HG03520 (cell line): ENCODE measurements around the gene PYGM.

Experiments used
- ATAC-seq: cut with Tn5 transposase; IDR thresholded peaks from one replicate; pipeline ENCODE4 v1.9.1; 2021; ENCODE audit warnings: mild to moderate bottlenecking, moderate library complexity; ENCODE audit not compliant: unreplicated experiment

Gene PYGM

DNA sequence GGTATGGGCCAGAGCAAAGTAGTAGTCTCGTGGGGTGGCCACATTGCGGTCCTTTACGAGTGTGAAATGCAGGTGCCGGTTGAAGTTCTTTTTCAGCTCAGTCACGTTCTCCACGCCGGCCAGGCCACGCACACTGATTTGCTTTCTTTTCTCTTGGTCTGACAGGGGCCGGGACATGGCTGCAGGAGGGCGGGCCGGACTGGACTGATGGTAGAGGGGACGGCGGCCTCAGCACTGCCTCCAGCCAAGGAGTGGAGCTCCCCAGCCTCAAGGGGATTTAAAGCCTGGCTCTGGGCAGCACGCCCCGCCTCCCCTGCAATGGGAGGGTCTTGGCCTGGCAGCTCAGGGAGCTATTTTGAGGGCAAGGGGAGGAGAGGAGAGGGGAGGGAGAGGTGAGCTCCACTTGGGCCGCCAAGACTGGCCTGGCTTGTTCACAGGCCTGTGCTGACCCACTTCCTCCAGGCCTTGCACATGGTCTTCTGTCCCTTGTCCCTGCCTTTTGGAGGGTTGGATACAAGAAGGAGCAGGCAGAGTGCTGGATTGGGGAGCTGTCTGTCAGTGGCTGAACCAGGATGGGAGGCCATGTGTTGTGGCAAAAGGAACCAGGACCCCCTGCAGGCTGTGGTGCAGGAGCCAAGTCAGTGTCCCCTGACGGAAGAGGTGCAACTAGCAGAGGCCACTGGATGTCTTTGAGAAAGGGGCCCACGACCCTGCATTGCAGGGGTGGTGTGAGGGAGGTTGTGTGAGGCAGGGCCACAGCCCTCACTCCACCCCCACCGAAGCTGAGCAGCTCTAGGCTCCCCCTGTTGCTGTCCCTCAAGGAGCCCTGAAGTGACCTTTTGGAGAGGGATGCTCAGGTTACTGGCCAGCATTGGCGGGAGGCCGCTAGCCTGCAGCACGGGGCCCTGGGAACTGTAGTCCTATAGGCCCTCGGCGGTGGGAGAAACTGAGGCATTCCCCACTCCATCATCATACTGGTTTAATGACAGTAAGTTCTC, at the start of gene PYGM:
Gene PYGM (minus strand): TSS at position 253 of the 998 bp plus-strand sequence. CDS start 76 bp downstream, at position 177.
- ATAC-seq = no peak

DNA sequence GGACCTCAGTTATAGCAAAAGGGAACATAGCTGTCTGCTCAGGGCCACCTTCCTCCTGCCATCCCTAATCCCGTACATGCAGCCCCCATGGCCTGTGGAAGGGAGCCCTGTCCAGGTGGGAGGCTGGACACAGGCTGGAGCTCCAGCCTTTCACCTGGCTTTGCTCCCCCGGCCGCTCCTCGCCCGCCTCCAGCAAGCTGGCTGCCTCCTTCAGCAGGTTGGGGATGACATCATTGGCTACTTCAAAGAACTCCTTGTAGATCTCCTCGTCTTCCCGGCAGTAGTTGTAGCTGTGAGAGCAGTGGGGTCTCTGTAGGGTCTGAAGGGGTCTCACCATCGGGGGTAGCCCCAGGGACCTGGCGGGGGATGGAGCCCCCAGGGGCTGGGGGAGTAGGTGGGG, 45.7 kb upstream of the PYGM start:
- no peak for ATAC-seq

DNA sequence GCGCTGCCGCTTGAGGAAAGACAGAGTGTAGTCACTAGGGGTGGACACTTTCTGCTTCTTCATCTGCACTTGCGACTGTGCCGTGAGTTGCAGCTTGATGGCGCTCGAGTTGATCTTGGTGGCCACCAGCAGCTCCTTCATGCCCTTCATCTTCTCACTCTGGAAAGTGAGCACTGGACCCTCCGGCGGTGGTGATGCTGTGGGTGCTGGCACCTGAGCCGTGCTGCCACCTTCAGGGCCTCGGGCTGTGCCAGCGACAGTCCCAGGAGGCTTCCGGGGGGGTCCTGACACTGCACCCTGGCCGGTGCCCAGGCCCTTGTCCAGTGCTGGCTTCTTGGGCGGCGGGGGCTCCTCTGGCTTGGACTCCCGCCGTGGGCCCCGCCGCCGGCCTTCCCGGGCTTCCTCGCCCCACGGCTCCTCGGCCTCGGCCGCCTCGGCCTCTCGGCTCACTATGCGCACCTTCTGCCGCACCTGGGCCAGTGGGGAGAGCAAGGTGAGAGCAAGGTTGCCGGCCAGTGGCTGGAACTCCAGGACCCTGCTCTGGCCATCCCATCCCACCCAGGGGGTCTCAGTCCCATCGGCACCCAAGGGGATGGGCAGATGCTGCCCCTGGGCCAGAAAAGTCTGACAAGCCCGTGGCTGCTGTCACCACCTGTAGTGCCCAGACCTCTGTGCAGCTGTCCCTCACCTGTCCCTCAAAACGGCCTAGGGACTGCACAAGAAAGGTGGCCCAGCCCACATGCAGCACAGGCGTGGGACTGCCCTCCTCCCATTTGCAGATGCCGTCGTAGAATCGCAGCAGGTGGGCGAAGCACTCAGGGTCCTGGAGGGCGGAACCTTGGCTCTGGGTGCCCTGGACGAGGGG, 44.8 kb upstream of the PYGM start:
- ATAC-seq = no peak

DNA sequence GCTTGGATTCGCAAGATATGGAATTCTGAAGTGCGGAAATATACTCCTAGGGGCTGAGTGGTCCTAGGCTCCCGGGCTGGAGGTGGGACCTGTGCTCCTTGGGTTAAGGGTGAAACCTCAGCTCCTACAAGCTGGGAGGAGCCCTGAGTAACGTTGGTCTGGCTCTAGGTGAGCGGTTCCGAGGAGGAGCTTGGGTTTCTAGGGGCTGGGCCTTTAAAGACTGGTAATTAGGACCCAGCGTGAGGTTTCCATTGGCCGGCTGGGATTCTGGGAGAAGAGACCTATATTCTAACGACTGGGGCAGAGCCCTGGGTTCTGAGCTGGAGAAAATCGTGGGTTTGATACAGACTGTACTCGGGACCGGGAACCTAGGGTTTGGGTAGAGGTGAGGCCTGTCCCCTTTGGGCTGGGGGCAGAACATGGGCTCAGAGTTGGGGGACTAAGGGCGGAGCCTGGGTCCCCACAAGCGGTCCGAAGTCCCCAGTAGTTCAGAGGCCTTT, 44.1 kb upstream of the PYGM start:
- no peak for ATAC-seq

DNA sequence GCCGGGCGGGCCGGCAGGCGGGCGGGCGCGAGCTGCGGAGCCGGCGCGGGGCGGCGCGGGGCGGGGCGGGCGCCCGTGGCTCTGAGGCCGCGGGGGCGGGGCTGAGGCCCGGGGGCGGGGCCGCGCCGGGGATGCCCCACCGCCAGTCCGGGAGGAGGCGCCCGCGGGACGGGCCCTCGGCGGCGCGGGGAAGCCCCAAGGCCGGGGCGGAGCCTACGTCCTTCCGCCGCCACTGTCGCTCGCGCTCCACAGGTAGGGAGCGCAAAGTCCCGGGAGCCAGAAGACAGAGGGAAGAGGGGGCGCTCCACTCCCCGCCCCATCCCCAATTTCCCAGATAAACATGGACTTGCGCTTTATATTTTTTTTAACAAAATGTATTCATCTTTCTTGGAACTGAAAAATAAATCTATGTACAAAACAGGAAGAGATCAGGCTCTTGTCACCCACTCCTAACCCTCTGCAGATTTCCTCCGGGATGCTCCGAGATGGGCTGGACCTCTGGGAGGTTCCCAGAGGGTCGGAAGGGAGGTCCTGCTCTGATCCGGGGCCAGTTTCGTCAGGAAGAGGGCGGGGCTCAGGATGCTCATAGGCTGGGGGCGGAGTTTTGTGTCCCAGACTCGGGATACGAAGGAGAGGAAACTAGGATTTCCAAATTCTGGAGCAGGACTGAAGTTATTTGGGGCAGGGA, 43.5 kb upstream of the PYGM start, which contains the start of gene MAP4K2:
Gene MAP4K2 (minus strand): TSS at position 57 of the 688 bp plus-strand sequence. CDS start 65 bp downstream, outside the sequence.
- ATAC-seq = no peak

DNA sequence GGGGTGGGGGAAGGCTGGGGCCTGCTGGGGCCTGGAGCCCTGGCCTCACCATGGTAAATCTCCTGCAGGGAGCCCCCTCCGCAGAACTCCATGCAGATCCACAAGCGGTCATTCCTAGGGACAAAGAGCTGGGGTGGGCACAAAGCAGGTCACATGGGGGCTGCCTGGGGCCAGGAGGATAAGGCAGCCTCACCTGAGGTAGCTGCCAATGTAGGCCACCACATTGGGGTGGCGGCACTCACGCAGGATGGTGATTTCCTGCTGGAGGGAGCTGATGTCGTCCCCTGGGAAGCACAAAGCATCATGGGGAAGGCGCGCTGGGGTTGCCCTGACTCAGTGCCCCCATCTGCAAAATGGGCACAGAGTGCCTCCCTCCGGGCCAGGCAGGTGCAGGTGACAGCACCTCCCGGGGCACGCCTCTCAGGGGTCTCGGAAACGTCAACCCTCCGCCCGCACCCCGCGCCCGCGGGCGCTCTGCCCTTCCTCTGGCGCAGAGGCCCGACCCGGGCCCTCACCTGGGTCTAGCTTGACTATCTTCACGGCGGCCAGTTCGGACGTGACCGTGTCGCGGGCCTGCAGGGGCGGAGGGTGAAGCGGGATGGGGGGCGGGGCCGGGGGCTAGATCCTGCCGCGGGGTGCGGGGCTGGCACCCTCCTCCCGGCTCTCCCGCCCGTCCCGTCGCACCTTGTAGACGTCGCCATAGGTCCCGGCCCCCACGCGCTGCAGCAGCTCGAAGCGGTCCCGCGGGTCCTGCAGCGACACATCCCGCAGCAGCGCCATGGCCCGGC, 42.8 kb upstream of the PYGM start:
- ATAC-seq = no peak

DNA sequence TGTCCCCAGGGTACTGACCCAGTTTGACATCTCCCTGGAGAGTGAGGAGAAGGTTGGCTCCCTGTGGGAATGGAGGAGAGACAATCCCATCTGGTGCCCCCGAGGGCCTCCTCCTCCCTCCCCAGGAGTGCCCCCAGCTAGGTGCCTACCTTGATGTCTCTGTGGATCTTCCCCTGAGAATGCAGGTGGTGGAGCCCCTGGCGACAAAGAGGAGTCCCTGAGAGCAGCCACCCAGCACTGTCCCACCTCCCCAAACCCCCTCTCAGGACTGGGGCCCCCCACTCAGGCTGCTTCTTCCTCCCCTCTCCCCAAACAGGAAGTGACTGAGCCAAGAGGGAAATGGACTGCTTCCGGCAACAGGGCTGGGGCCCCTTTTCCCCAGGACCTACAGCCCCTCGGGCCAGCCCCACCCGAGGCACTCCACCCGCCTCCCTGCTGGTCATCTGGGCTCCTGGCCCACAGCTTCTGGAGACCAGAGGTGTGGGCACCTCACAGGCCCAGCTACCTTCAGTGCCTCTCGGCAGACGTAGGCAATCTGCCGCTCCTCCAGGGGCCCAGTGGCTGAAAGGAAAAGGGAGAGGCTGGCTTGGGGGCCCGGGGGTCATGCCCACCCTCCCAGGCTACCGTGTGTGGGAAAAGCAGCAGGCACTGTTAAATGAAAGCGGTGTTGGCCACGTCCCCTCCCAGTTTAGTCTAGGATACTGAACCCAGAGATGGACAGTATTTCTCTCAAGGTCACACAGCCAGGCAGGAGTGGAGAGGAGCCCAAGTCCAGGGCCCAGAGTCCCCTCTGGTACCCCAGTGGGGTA, 42.0 kb upstream of the PYGM start:
- ATAC-seq = no peak

DNA sequence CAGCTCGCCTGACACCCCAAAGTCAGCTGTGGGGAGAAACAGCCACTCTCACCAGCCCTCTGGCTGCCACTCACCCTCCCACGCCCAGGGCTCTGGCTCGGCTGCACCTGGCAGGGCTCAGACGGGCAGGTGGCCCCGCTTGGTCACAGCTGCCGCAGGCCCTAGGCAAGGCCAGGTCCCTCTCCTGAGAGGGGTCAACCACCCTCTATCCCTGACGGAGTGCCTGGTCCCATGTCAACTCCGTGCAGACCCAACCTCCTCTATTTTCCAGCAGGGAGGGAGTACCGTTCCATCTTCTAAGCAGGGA, 41.3 kb upstream of the PYGM start:
- ATAC-seq = no peak

DNA sequence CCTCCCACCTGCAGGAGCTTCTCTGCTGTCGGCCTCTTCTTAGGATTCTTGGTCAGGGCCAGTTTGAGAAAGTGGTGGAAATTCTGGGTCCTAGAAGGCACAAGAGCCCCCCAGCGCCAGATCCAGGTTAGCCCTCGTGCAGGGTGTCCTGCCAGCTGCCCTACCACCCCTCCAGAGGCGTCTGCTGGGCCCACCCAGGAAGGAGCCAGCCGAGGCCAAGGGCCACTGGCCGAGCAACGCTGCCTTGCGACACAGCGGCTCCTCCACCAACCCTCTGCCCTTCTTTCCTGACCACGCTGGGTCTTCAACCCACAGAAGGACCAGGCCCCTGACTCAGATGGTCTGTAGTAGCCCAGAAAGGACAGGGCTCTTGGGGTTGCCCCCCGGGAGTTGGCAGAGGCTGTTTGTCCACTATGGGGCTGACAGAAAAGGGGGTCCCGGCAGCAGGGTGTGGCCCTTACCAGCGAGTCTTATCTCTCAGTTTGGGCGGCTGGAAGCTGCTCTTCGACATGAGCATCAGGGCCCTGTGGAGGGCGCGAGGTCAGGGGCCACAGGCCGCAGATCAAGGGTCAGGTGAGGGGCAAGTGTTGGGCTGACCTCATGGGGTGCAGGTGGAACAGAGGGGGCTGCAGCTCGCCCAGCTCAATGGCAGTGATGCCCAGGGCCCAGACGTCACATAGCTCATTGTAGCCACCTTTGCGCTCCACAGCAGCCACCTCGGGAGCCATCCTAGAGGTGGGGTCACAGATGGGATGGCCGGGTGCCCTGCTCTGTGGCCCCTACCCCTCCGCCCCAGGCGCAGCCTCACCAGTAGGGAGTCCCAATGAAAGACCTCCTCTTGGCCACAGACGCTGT, 40.8 kb upstream of the PYGM start:
- ATAC-seq = no peak

DNA sequence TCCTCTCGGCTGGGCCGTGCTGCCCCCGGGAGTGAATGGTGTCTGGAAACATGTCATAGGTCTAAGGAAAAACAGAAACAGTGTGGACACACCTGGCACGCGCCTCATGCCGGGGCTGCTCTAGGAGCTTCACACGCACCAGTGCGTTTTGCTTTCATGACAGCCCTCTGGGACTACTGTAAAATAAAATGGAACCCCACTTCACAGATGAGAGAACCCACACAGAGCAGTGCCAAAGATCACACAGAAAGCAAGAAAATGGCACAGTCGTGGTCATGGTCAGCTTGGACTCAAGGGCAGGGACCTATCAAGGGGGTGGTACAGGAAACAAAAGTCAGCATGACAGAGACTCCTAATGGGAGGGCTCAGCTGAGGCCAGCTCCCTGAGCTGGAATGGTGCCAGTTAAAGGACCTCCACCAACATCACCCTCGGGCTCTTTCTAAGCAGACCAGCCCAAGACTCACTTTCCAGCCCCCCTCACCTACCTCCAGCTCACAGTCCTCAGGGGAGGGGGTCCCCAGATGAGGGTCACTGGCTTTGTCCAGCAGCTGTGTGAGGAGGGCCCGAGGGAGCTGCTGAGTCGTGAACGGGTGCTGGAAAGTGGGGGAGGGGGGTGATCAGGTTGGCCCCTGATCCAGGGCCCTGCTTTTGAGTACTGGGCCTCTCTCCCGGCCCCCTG, 40.0 kb upstream of the PYGM start:
- ATAC-seq = no peak

DNA sequence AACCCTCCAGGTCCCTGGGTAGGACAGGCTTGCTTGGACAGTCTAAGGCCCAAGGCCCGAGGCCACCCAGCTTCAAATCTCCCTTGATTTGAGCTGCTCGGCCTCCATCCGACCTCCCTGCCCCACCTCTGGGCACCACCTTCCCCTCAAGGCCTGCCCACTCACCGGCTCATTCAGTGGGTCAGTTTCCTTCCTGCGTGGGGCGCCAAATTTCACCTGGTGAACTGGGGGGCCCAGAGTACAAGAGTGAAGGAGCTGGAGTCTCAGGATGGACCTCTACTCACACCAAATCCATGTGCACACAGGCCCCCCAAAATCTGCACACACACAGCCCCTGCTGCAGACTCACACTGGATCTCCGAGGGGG, 39.5 kb upstream of the PYGM start:
- no peak for ATAC-seq

DNA sequence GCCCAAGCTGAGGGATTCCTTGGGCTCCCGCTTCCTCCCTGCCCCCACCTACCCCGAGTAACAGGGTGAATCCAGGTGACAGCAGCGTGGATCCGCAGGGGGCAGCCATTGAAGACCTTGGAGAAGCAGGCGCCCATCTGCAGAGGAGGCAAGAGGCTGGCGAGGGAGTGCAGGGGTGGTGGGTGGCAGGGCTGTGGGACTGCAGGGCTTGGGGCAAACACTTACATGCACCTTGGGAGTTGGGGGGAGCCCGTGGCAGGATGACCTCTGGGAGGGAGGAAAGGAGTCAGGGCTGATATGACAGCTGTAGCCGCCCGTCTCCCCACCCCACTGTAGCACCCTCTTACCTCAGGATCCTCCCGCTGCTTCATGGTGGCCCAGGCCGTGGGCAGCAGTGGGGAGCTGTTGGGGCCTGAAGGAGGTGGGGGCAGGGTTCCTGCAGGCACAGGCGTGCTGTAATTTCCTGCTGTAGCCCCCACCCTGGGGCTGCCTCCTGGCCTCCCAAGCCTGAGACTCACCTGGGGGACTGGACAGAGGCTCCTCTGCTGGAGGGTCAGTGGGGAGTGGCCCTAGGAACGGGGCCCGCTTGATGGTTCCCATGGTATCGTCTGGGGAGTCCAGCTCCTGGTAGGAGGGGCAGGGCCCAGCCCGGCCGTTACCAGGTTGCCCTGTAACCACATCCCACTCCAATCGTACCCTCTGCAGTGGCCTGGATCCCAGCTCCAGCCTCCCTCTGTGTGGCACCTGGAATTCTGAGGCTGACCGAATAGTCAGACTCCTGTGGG, 37.2 kb upstream of the PYGM start:
- ATAC-seq = no peak

DNA sequence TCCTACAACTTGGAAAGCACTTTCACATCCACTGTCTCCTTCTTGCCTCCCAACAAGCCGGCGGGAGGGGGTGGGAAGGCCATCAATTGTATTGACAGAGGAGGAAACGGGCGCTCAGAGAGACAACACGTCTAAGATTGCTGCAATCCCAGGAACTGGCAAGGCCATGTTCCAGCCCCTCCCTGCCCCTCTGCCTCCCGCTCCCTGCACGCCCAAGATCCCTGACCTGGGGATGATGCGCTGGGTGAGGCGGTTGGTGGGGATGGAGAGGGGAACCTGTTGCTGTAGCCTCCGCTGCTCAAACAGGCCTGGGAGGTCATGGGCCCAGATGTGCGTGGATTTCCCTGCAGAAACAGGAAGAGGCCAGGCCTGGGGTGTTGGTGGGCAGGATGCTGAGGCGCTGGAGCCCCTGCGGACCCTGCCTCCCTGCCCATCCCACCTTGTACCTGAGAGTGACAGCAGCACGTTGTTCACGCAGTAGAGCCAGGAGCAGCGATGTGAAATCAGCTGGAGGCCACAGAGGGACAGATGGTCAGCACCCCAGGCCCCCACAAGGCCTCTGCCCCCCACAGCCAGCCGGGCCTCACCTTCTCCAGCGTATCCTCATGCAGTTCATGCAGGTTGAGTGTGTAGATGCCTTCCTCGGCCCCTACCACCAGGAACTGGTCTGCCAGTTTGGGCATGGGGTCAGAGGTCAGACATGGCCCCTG, 36.4 kb upstream of the PYGM start:
- ATAC-seq = no peak

DNA sequence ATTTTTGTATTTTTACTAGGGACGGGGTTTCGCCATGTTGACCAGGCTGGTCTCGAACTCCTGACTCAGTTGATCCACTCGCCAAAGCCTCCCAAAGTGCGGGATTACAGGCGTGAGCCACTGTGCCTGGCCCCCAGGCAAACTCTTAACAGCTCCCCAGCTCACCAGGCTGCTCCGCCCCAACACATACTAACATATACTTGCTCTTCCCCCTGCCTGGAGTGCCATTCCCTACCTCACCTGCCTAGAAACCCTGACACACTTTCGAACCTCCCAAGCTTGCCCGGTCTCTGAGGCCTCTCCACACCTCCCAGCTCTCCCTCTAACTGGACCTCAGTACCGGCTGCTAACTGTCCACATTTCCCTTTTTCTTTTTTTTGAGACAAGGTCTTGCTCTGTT, 34.8 kb upstream of the PYGM start:
- no peak for ATAC-seq

DNA sequence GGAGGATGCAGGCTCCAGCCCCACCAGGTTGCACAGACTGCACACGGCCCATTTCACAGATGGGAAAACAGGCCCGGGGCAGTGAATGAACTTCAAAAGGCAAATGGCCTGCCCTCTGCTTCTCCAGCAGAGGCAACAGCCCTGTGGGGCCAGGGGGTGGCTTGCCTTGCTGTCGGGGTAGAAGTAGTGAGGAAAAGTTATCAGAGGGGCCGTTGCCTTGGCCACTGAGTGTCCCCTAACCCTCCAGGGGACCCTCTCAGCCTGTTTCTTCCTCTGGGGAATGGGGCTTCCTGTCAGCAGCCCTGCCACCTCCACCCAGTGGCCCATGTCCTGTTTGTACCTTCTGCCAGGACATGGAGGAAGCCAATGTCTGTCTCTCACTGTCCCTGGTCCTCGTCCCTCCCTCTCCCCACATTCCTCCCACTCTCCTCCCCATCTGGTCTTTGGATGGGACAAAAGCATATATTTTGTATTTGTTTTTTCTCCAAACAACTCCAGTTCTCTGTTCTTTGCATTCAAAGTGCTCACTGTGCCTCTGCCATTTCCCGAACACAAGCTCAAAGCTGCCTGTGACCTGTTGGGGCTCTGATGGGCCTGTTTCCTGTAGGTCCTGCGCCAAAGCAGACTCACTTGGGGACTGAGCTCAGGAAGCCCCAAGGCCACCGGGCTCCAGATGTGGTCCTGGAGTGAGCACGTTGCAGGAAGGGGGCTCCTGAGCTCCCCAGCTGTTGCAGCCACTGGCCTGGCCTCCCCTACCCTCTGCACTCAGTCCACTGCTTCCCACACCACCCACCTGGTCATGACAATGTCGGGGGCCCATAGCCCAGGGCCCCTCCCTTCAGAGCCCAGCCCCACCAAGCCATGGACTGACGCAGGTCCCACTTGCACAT, 33.7 kb upstream of the PYGM start:
- no peak for ATAC-seq

DNA sequence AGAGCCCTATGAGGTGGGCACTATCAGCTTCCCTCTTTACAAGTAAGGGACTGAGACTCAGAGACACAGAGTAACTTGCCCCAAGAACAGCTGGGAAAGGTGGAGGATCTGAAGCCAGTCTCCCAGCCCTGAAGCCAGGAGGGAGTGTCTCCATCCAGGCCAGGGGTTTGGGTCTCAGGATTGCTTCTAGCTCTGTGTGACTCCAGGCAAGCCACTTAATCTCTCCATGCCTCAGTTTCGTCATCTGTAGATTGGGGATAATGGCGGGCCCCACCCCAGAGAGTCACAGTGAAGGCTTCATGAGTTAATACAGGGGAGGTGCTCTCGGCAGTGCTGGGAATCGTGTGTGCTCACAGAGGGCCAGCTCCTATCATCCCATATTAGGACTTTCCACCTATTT, 32.7 kb upstream of the PYGM start:
- no peak for ATAC-seq
